Neural cell (in vitro differentiated cells): ENCODE measurements around the gene SORCS1. TPM values are rescaled to one million over a fixed set of nuclear protein-coding genes. Genes with fewer than 3 reads are reported as not detected.

Experiments used
- H2AFZ ChIP-seq: fragments of 200-600, 300-800 bp; sonication (generic), shearing (Covaris generic); 2 replicates; pipeline ENCODE4 v1.6.0; 2014; ENCODE audit warnings: low read depth, mild to moderate bottlenecking, antibody characterized with exemption, low read length, moderate library complexity
- H3F3A ChIP-seq: fragments of 200-600 bp; shearing (Covaris generic); 2 replicates; pipeline ENCODE4 v1.6.1; 2016; ENCODE audit warnings: mild to moderate bottlenecking, moderate library complexity, mixed read lengths, antibody characterized with exemption, low read length; ENCODE audit not compliant: insufficient read depth, poor library complexity, severe bottlenecking
- H3K27ac ChIP-seq: fragments of 200-600, 300-800 bp; sonication (generic), shearing (Covaris generic); 2 replicates; pipeline ENCODE4 v1.5.1; 2014; ENCODE audit warnings: mild to moderate bottlenecking, low read length, moderate library complexity
- H3K27me3 ChIP-seq: fragments of 300-800, 200-600 bp; sonication (generic), shearing (Covaris generic); 2 replicates; pipeline ENCODE4 v1.6.0; 2014; ENCODE audit warnings: mild to moderate bottlenecking, low read depth, low read length, moderate library complexity; ENCODE audit not compliant: insufficient read depth
- H3K36me3 ChIP-seq: fragments of 300-800, 200-600 bp; sonication (generic), shearing (Covaris generic); 2 replicates; pipeline ENCODE4 v1.5.1; 2014; ENCODE audit warnings: mild to moderate bottlenecking, antibody characterized with exemption, low read length, moderate library complexity; ENCODE audit not compliant: insufficient read depth
- H3K4me2 ChIP-seq: fragments of 300-800, 200-600 bp; sonication (generic), shearing (Covaris generic); 2 replicates; pipeline ENCODE4 v1.6.0; 2014; ENCODE audit warnings: mild to moderate bottlenecking, low read length
- H3K4me3 ChIP-seq: fragments of 300-800, 200-600 bp; sonication (generic), shearing (Covaris generic); 2 replicates; pipeline ENCODE4 v1.5.1; 2014; ENCODE audit warnings: mild to moderate bottlenecking, low read length, moderate library complexity
- H3K79me2 ChIP-seq: fragments of 200-600 bp; shearing (Covaris generic); replicated peaks from 2 replicates; pipeline ENCODE4 v1.6.0; 2014; ENCODE audit warnings: mild to moderate bottlenecking, low read length, moderate library complexity; ENCODE audit not compliant: insufficient read depth
- H3K9ac ChIP-seq: fragments of 300-800, 200-600 bp; sonication (generic), shearing (Covaris generic); 2 replicates; pipeline ENCODE4 v1.6.1; 2016; ENCODE audit warnings: mild to moderate bottlenecking, low read length, mixed read lengths
- H3K9me2 ChIP-seq: fragments of 200-600 bp; shearing (Covaris generic); 2 replicates; pipeline ENCODE4 v1.6.1; 2016; ENCODE audit warnings: mild to moderate bottlenecking, low read length, mixed read lengths; ENCODE audit not compliant: insufficient read depth
- H3K9me3 ChIP-seq: fragments of 200-600, 300-800 bp; sonication (generic), shearing (Covaris generic); 2 replicates; pipeline ENCODE4 v1.6.1; 2016; ENCODE audit warnings: mild to moderate bottlenecking, mixed run types, low read length, moderate library complexity, mixed read lengths
- H4K20me1 ChIP-seq: fragments of 200-600 bp; shearing (Covaris generic); 2 replicates; pipeline ENCODE4 v1.6.1; 2016; ENCODE audit warnings: mild to moderate bottlenecking, mixed run types; ENCODE audit not compliant: insufficient read depth
- EP300 ChIP-seq: fragments of 450-650 bp; conservative IDR thresholded peaks from 2 replicates; pipeline ENCODE4 v1.6.1; 2014; ENCODE audit warnings: antibody characterized with exemption, mild to moderate bottlenecking, moderate library complexity; ENCODE audit not compliant: poor library complexity, severe bottlenecking
- EZH2 ChIP-seq: fragments of 200-600, 300-800 bp; shearing (Covaris generic), sonication (generic); IDR thresholded peaks from 2 replicates; pipeline ENCODE4 v1.6.1; 2014; ENCODE audit warnings: antibody characterized with exemption, low read length, borderline replicate concordance, mild to moderate bottlenecking; ENCODE audit not compliant: insufficient read depth, poor library complexity, severe bottlenecking
- MXI1 ChIP-seq: fragments of 450-650 bp; conservative IDR thresholded peaks from 2 replicates; pipeline ENCODE4 v1.6.1; 2014; ENCODE audit warnings: antibody characterized with exemption, mild to moderate bottlenecking; ENCODE audit not compliant: poor library complexity, severe bottlenecking
- POLR2AphosphoS5 ChIP-seq: IDR thresholded peaks from 2 replicates; pipeline ENCODE4 v1.6.1; 2012
- RAD21 ChIP-seq: fragments of 450-650 bp; conservative IDR thresholded peaks from 2 replicates; pipeline ENCODE4 v1.6.1; 2014; ENCODE audit warnings: antibody characterized with exemption, mild to moderate bottlenecking, moderate library complexity
- SMC3 ChIP-seq: fragments of 450-650 bp; conservative IDR thresholded peaks from 2 replicates; pipeline ENCODE4 v1.6.1; 2014; ENCODE audit warnings: antibody characterized with exemption, mild to moderate bottlenecking, moderate library complexity; ENCODE audit not compliant: poor library complexity
- TAF1 ChIP-seq: IDR thresholded peaks from 2 replicates; pipeline ENCODE4 v1.6.1; 2012; ENCODE audit warnings: low read depth
- polyA plus RNA-seq: library from polyadenylated mRNA; depleted of rRNA; stranded (reverse); fragments of >200 nt; gene quantifications from 2 replicates; pipeline ENCODE4 v1.2.3, GENCODE V29; 2014
- TF ChIP-seq, protein P1 (sequence below): IDR thresholded peaks from 2 replicates; pipeline ENCODE4 v1.6.1; 2012; ENCODE audit warnings: borderline replicate concordance
- TF ChIP-seq, protein P2 (sequence below): fragments of 450-650 bp; IDR thresholded peaks from 2 replicates; pipeline ENCODE4 v1.5.1; 2014; ENCODE audit warnings: antibody characterized with exemption, mild to moderate bottlenecking, moderate library complexity; ENCODE audit not compliant: poor library complexity, severe bottlenecking

SORCS1 gene
- polyA plus RNA-seq, 1 donor from 2014 or later = 27.0 TPM

GRCh38 chr10:107166403-107166802 lies 1.9 kb upstream of the SORCS1 start:
- Histone ChIP-seq H3K79me2 (peaks cover 9% of the 10 kb centered on the region), H3K9ac (no peak overlapping the region), H3K4me2 (no peak overlapping the region), H4K20me1 (no peaks in the 10 kb centered on the region), H3F3A (peaks cover 8% of the 10 kb centered on the region), H3K9me3 (no peaks in the 10 kb centered on the region), H3K27me3 (peaks cover 10% of the 10 kb centered on the region), H3K4me3 (no peak overlapping the region), H2AFZ (no peak overlapping the region), H3K27ac (no peak overlapping the region), H3K36me3 (no peaks in the 10 kb centered on the region), H3K9me2 (no peaks in the 10 kb centered on the region)
- TF ChIP-seq RAD21 = no peak
- TF ChIP-seq, protein P1, sequence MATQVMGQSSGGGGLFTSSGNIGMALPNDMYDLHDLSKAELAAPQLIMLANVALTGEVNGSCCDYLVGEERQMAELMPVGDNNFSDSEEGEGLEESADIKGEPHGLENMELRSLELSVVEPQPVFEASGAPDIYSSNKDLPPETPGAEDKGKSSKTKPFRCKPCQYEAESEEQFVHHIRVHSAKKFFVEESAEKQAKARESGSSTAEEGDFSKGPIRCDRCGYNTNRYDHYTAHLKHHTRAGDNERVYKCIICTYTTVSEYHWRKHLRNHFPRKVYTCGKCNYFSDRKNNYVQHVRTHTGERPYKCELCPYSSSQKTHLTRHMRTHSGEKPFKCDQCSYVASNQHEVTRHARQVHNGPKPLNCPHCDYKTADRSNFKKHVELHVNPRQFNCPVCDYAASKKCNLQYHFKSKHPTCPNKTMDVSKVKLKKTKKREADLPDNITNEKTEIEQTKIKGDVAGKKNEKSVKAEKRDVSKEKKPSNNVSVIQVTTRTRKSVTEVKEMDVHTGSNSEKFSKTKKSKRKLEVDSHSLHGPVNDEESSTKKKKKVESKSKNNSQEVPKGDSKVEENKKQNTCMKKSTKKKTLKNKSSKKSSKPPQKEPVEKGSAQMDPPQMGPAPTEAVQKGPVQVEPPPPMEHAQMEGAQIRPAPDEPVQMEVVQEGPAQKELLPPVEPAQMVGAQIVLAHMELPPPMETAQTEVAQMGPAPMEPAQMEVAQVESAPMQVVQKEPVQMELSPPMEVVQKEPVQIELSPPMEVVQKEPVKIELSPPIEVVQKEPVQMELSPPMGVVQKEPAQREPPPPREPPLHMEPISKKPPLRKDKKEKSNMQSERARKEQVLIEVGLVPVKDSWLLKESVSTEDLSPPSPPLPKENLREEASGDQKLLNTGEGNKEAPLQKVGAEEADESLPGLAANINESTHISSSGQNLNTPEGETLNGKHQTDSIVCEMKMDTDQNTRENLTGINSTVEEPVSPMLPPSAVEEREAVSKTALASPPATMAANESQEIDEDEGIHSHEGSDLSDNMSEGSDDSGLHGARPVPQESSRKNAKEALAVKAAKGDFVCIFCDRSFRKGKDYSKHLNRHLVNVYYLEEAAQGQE = no peak
- TF ChIP-seq MXI1 = no peak
- no peak for TF ChIP-seq SMC3
- TF ChIP-seq EP300 = no peak
- TF ChIP-seq TAF1 = no peak
- TF ChIP-seq, protein P2, sequence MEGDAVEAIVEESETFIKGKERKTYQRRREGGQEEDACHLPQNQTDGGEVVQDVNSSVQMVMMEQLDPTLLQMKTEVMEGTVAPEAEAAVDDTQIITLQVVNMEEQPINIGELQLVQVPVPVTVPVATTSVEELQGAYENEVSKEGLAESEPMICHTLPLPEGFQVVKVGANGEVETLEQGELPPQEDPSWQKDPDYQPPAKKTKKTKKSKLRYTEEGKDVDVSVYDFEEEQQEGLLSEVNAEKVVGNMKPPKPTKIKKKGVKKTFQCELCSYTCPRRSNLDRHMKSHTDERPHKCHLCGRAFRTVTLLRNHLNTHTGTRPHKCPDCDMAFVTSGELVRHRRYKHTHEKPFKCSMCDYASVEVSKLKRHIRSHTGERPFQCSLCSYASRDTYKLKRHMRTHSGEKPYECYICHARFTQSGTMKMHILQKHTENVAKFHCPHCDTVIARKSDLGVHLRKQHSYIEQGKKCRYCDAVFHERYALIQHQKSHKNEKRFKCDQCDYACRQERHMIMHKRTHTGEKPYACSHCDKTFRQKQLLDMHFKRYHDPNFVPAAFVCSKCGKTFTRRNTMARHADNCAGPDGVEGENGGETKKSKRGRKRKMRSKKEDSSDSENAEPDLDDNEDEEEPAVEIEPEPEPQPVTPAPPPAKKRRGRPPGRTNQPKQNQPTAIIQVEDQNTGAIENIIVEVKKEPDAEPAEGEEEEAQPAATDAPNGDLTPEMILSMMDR = no peak
- TF ChIP-seq POLR2AphosphoS5 = no peak
- no peak for TF ChIP-seq EZH2

DNA sequence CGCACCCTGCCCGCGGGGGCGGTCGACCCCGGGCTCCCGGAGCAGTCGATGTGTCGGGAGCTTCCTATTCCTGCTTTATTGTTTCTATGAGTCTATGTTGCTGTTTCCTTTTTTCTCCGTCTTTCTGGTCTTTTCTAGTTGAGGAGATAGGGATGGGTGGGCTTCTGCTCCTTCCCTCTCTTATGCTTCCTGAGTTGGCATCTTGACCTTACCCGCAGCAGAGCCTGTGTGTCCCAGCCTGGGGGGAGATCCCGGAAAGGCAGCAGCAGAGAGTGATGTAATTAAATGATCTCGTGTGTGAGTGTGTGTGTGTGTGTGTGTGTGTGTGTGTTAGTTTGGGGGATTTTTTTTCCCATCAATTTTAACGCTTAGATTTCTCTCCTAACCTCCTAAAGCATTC lies 486 bp upstream of the SORCS1 start:
- Histone ChIP-seq H3F3A (peaks cover 8% of the 10 kb centered on the region), H3K27me3 (peaks cover 10% of the 10 kb centered on the region), H3K9me3 (no peaks in the 10 kb centered on the region), H4K20me1 (no peaks in the 10 kb centered on the region), H3K4me2 (peak overlapping the region; percentile 72), H3K4me3 (peak overlapping the region; percentile 70), H3K27ac (peak overlapping the region; percentile 33), H3K36me3 (no peaks in the 10 kb centered on the region), H3K9ac (peak overlapping the region; percentile 66), H3K9me2 (no peaks in the 10 kb centered on the region), H2AFZ (peak overlapping the region; percentile 31), H3K79me2 (peaks cover 21% of the 10 kb centered on the region)
- TF ChIP-seq, protein P1 = no peak
- TF ChIP-seq POLR2AphosphoS5 = no peak
- TF ChIP-seq, protein P2 = no peak
- peak; percentile 20 for TF ChIP-seq RAD21
- no peak for TF ChIP-seq EZH2
- TF ChIP-seq SMC3 = peak; percentile 37
